Prostate gland (tissue), 2 donors: ENCODE data around the gene KCNK18.

Experiments used
- POLR2A ChIP-seq: fragments of 450-650 bp; IDR thresholded peaks from one replicate; pipeline ENCODE4 v1.6.1; 2016; ENCODE audit warnings: antibody characterized with exemption, mild to moderate bottlenecking
- POLR2AphosphoS5 ChIP-seq: sonication (generic); formaldehyde crosslinking; IDR thresholded peaks from one replicate; pipeline ENCODE4 v1.6.1; 2017; ENCODE audit warnings: antibody characterized with exemption
- TF ChIP-seq, protein P1 (sequence below), 4 experiments: fragments of 200-600 bp in 2 of 4; fragments of 450-650 bp in 2 of 4; sonication (generic) in 2 of 4; IDR thresholded peaks; 1 replicate in 3 of 4; 2 replicates in 1 of 4; pipeline ENCODE4 v1.5.1; 2016 to 2019; ENCODE audit warnings: antibody characterized with exemption in 4 of 4, mild to moderate bottlenecking in 2 of 4, moderate library complexity in 2 of 4

DNA sequence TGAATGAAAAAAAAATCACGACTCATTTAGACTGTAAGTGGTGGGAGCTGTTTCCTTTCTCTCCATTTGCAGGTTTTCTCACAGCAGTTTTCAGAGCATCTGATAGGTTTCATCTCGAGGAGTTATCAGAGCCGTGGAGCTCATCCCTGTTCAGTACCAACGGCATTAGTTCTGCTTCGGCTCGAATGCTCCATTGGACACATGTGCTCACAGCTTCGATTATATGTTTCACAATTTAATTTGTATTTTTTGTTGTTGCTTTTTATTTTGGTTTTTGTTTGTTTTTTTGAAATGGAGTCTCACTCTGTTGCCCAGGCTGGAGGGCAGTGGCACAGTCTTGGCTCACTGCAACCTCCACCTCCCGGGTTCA, 45.2 kb downstream of the KCNK18 start:
- TF ChIP-seq, protein P1, sequence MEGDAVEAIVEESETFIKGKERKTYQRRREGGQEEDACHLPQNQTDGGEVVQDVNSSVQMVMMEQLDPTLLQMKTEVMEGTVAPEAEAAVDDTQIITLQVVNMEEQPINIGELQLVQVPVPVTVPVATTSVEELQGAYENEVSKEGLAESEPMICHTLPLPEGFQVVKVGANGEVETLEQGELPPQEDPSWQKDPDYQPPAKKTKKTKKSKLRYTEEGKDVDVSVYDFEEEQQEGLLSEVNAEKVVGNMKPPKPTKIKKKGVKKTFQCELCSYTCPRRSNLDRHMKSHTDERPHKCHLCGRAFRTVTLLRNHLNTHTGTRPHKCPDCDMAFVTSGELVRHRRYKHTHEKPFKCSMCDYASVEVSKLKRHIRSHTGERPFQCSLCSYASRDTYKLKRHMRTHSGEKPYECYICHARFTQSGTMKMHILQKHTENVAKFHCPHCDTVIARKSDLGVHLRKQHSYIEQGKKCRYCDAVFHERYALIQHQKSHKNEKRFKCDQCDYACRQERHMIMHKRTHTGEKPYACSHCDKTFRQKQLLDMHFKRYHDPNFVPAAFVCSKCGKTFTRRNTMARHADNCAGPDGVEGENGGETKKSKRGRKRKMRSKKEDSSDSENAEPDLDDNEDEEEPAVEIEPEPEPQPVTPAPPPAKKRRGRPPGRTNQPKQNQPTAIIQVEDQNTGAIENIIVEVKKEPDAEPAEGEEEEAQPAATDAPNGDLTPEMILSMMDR (IDR thresholded peaks at IDR 0.05): no peak
- TF ChIP-seq POLR2AphosphoS5 (no peak), POLR2A (no peak)
